Activated naive CD4-positive, alpha-beta T cell treated with anti-CD3 and anti-CD28 coated beads, Interleukin-2, amount 10 ng/mL, durations not matched to agents 7 days and 5 days (primary cell): ENCODE measurements around the gene SUPT5H.
A peak's percentile ranks its signal among the peaks of the same experiment; 100 is the strongest.

Experiments
- CTCF ChIA-PET: fragments of 350-600 bp; sonication (Branson Sonifier 250); formaldehyde crosslinking; loops from one replicate; lab custom pipeline; 2021; ENCODE audit warnings: antibody characterized with exemption; lab: Charles Lee
- DNase-seq: peaks from one replicate; pipeline ENCODE4 v3.0.0-alpha.2; 2020
- H3K27ac Mint-ChIP-seq: one replicate; pipeline ENCODE4 v1.8.0; 2021; ENCODE audit warnings: mild to moderate bottlenecking, moderate library complexity, mixed read lengths
- H3K27me3 Mint-ChIP-seq: one replicate; pipeline ENCODE4 v1.8.0; 2021; ENCODE audit warnings: mild to moderate bottlenecking, mixed read lengths
- H3K36me3 Mint-ChIP-seq: one replicate; pipeline ENCODE4 v1.8.0; 2021; ENCODE audit warnings: mixed read lengths
- H3K4me1 Mint-ChIP-seq: one replicate; pipeline ENCODE4 v1.8.0; 2021; ENCODE audit warnings: mixed read lengths
- H3K4me3 Mint-ChIP-seq: one replicate; pipeline ENCODE4 v1.8.0; 2021; ENCODE audit warnings: mild to moderate bottlenecking, moderate library complexity, mixed read lengths
- H3K9me3 Mint-ChIP-seq: one replicate; pipeline ENCODE4 v1.8.0; 2021; ENCODE audit warnings: mixed read lengths

Gene SUPT5H

DNA sequence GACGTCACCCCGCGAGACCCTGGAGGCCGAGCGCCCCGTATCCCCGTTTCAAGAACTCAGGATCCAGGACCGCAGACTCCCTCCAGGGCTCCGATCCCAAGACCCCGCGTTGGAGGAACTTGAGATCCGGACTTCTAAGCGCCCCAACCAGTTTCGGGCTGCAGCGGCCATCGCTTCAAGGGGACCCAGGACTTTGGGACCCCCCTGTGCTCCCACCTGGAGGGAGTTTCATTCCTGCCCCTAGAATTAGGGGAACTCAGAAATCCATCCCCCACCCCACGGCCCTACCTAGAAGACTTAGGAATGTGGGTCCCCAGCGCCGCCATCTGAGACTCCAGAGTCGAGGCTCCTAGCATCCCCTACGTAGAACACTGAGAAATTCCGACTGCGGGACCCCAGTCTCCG, 32.5 kb upstream of the SUPT5H start:
- H3K4me3 Mint-ChIP-seq, result peak overlapping the region; percentile 90
- CTCF ChIA-PET, result interaction anchor here (1.5 to 2.3 kb wide), 4 partner anchors 11 to 288 kb away, joined by 3 to 96 read pairs (median 18); partner anchors contain the start of gene RPS16
- DNase-seq, result no peak
- peaks cover 37% of the 10 kb centered on the region for H3K4me1 Mint-ChIP-seq
- H3K9me3 Mint-ChIP-seq, result no peaks in the 10 kb centered on the region
- H3K36me3 Mint-ChIP-seq, result peaks cover 43% of the 10 kb centered on the region
- H3K27ac Mint-ChIP-seq, result peak overlapping the region; percentile 92
- H3K27me3 Mint-ChIP-seq, result peaks cover 4% of the 10 kb centered on the region

DNA sequence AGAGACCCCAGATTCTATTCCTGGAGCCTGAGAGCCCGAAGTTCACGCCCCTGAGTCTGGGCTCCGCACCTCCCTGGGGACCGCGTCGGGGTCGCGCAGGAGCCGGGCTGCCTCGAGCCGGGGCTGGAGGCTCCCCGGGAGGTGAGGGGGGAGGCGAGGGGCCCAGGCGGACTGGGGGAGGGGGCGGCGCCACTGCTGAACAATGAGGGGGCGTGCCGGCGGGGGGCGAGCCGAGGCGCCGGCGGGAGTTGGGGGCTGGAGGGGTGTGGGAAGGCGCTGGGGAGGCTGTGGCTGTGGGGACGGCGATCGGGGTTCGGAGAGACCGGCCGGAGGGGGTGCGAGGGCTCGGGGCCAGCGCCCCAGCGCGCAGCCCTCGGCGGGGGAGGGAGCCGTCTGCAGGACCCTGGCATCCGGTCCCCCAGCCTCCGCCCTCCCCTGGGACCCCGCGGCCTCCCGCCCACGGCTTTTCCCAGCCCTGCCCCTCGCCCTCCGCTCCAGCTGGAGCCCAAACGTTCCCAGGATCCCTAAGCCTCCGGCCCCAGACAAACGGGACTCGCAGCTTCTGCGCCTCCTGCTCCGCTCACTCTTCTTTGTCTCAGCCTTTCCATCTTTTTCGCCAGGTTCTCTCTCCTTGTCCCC, 32.0 kb upstream of the SUPT5H start:
- CTCF ChIA-PET, result interaction anchor here (1.5 to 2.2 kb wide), 2 partner anchors 15 to 19 kb away, joined by 4 to 10 read pairs; no protein-coding TSS in a partner anchor
- peaks cover 4% of the 10 kb centered on the region for H3K27me3 Mint-ChIP-seq
- peak overlapping the region; percentile 90 for H3K4me3 Mint-ChIP-seq
- H3K9me3 Mint-ChIP-seq, result no peaks in the 10 kb centered on the region
- peak; percentile 56 for DNase-seq
- peak overlapping the region; percentile 92 for H3K27ac Mint-ChIP-seq
- peaks cover 37% of the 10 kb centered on the region for H3K4me1 Mint-ChIP-seq
- peaks cover 41% of the 10 kb centered on the region for H3K36me3 Mint-ChIP-seq

DNA sequence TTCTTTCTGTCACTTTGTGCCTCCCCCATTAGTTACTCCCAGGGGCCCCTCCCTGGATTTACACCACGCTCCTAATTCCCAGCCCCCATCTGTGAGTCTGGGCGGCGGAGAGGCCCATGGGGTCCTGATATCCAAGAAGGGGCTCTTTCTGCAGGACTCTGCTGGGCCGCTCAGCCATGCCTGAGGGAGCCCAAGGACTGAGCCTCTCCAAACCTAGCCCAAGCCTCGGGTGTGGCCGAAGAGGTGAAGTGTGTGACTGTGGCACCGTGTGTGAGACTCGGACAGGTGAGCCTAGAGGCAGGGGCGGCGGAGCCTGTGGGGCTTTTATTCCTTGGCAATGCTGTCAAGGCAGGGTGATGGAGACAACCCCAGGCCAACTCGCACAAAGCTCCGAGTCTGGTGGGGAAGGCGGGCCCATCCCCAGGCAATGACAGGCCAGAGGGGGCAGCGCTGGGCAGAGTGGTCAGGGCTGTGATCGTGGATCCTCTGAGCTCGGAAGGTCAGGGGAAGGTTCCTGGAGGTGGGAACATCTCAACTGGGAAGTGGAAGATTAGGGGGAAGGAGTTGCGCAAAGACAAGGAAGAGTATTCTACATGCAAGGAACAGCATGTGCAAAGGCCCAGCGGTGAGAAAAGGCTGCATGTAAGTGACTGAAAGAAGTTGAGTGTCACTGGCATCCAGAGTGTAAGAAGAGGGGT, 31.3 kb upstream of the SUPT5H start:
- CTCF ChIA-PET, result interaction anchor here (1.2 to 2.2 kb wide), 3 partner anchors 16 to 21 kb away, joined by 3 to 10 read pairs (median 4); no protein-coding TSS in a partner anchor
- H3K27me3 Mint-ChIP-seq, result peaks cover 4% of the 10 kb centered on the region
- H3K27ac Mint-ChIP-seq, result peak overlapping the region; percentile 70
- H3K36me3 Mint-ChIP-seq, result peaks cover 39% of the 10 kb centered on the region
- no peak for DNase-seq
- peak overlapping the region; percentile 90 for H3K4me3 Mint-ChIP-seq
- H3K4me1 Mint-ChIP-seq, result peaks cover 37% of the 10 kb centered on the region
- no peaks in the 10 kb centered on the region for H3K9me3 Mint-ChIP-seq

DNA sequence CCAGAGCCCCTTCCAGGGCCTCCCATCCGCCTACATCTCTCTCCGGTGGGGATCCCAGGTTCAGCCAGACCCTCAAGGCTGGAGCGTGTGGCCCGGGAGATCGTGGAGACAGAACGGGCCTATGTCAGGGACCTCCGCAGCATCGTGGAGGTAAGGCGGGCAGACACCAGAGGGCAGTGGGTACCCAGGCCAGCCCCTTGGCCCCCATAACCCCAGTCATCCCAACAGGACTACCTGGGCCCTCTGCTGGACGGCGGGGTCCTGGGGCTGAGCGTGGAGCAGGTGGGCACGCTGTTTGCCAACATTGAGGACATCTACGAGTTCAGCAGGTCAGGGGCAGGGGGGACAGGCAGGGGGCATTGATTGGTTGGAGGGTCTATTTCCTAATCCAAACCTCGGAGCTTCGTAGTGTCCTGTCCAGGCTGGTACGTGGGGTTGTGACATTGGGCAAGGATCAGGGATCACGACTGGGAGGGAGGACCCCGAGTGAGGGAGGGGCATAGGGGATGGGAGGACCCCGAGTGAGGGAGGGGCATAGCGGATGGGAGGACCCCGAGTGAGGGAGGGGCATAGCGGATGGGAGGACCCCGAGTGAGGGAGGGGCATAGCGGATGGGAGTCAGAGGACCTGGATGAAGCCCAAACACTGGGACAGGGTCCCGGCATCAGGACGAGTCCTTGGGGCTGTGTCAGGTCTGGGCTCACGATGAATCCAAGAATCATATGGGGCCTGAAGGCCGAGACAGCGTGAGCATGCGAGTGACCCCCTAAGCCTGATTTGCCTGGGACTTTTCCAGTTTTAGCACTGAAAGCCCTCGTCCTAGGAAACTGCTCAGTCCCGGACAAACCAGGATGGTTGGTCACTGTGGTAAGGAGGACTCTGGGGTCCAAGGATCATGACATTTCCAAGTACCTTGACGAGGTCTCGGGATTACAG, 30.0 kb upstream of the SUPT5H start:
- H3K4me3 Mint-ChIP-seq, result no peak overlapping the region
- peaks cover 37% of the 10 kb centered on the region for H3K36me3 Mint-ChIP-seq
- no peak for DNase-seq
- CTCF ChIA-PET, result interaction anchor here (1.1 to 2.2 kb wide), 3 partner anchors 17 to 20 kb away, joined by 3 to 10 read pairs (median 3); no protein-coding TSS in a partner anchor
- H3K27ac Mint-ChIP-seq, result no peak overlapping the region
- peaks cover 33% of the 10 kb centered on the region for H3K4me1 Mint-ChIP-seq
- H3K9me3 Mint-ChIP-seq, result no peaks in the 10 kb centered on the region
- H3K27me3 Mint-ChIP-seq, result peaks cover 4% of the 10 kb centered on the region

DNA sequence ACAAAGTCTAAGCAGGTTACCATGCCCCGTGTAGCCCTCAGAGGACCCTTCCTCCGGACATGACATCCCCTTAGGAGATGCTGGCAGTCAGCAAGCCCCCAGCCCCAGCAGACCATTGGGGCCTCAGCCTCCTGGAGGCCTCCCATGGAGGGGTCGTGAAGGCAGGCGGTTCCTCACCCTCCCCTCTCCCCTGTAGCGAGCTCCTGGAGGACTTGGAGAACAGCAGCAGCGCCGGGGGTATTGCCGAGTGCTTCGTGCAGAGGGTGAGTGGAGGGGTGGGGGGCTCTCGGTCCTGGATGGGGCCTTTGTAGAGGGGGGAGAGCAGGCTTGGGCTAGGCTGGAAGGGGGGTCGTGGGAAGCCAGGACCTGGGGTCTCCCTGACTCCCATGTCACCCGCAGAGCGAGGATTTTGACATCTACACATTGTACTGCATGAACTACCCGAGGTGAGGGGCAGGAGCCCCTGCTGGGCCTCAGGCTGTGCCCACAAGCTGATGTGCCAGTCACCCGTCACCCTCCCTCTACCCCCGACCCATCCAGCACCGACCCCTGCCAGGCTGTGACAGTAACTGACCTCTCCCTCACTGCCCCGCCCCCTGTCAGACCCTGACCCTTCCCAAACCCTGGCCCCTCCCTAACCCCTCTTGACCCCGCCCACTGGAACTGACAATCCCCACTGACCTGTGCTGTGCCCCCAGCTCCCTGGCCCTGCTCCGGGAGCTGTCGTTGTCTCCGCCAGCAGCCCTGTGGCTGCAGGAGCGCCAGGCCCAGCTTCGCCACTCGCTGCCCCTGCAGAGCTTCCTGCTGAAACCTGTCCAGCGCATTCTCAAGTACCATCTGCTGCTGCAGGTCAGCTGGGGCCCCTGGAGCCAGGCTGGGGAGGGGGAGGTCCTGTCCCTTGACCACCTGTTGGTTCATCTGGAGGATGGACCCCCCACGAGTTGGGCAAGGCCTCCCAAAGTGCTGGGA, 28.9 kb upstream of the SUPT5H start:
- CTCF ChIA-PET, result interaction anchor here (1.1 kb wide), 1 partner anchor 18 kb away, joined by 3 read pairs; no protein-coding TSS in a partner anchor
- peaks cover 23% of the 10 kb centered on the region for H3K4me1 Mint-ChIP-seq
- peaks cover 29% of the 10 kb centered on the region for H3K36me3 Mint-ChIP-seq
- H3K4me3 Mint-ChIP-seq, result no peak overlapping the region
- H3K9me3 Mint-ChIP-seq, result no peaks in the 10 kb centered on the region
- peaks cover 4% of the 10 kb centered on the region for H3K27me3 Mint-ChIP-seq
- peak overlapping the region; percentile 33 for H3K27ac Mint-ChIP-seq
- no peak for DNase-seq

DNA sequence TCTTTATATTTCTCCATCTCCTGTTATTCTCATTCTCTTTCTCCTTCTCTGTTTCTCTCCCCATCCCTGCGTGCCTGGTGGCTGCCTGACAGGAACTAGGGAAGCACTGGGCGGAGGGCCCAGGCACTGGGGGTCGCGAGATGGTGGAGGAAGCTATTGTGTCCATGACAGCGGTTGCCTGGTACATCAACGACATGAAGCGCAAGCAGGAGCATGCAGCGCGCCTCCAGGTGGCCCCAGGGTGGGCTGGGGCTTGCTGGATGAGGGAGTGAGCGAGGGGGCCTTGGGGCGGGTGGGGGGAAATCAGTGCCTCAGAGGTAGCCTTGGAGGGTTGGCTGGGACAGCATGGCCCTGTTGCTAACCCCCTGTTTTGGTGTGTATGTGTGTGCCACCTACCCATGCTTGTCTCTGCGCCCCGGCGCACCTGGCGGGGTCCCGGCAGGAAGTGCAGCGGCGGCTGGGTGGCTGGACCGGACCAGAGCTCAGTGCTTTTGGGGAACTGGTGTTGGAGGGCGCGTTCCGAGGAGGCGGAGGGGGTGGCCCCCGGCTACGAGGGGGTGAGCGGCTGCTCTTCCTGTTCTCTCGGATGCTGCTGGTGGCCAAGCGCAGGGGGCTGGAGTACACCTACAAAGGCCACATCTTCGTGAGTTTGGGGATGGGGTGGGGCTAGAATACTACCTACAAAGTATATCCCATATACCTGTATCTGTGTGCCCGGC, 27.8 kb upstream of the SUPT5H start:
- Mint-ChIP-seq H3K9me3 (no peaks in the 10 kb centered on the region), H3K27me3 (no peaks in the 10 kb centered on the region), H3K27ac (peak overlapping the region; percentile 49), H3K4me3 (no peak overlapping the region), H3K36me3 (peaks cover 27% of the 10 kb centered on the region), H3K4me1 (peaks cover 14% of the 10 kb centered on the region)
- no peak for DNase-seq
- CTCF ChIA-PET, result interaction anchor here (1.1 kb wide), 1 partner anchor 23 kb away, joined by 4 read pairs; no protein-coding TSS in a partner anchor

DNA sequence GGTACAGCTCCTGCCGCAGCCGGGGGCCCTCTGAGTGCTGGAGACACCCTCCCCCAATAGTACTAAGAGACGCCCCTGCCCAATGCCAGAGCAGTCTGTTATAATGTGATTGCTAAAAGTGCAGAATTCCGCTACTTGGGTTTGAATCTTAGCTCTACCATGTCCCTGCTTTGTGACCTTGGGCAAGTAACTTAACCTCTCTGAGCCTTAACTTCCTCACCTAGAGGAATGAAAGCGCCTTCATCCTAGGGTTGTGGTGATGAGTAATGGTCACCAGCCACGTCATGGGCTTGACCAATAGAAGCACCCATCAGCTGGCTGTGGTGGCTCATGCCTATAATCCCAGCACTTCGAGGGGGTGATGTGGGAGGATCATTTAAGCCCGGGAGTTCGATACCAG, 26.4 kb upstream of the SUPT5H start:
- no peak for DNase-seq
- CTCF ChIA-PET, result no interaction called here
- Mint-ChIP-seq H3K4me1 (peaks cover 10% of the 10 kb centered on the region), H3K27me3 (no peaks in the 10 kb centered on the region), H3K27ac (no peak overlapping the region), H3K4me3 (no peak overlapping the region), H3K36me3 (peaks cover 30% of the 10 kb centered on the region), H3K9me3 (no peaks in the 10 kb centered on the region)

DNA sequence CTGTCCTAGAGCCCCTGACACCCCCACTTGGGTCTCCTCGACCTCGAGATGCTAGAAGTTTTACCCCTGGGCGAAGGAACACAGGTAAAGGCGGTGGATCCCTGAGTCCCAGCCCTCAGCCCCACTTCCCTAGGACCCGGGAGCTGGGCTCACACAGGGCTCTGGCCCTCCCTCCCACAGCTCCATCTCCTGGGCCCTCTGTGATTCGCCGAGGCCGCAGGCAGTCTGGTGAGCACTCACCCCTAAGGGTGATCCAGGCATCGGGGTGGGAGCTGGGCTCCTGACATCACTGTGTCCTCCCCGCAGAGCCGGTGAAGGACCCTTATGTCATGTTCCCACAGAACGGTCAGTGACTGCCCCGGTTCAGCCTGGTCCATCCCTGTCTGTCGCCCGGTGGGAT, 24.6 kb upstream of the SUPT5H start:
- CTCF ChIA-PET, result no interaction called here
- Mint-ChIP-seq H3K9me3 (no peaks in the 10 kb centered on the region), H3K36me3 (peaks cover 28% of the 10 kb centered on the region)

DNA sequence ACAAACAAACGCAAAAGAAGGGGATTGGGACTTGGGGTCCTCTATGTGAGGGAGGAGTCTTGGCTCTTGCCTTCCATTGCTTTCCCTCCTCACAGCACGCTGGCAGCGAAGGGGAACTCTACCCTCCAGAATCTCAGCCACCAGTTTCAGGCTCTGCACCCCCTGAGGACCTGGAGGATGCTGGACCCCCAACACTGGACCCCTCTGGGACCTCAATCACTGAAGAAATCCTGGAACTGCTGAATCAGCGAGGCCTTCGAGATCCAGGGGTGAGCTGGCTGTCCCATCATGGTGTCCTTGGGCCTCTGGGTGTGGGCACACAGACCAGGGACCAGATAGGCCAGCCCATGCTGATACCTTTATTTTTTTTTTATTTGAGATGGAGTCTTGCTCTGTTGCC, 23.4 kb upstream of the SUPT5H start:
- Mint-ChIP-seq H3K36me3 (peaks cover 28% of the 10 kb centered on the region), H3K27ac (no peak overlapping the region), H3K27me3 (no peaks in the 10 kb centered on the region), H3K4me3 (no peak overlapping the region), H3K9me3 (no peaks in the 10 kb centered on the region), H3K4me1 (no peaks in the 10 kb centered on the region)
- CTCF ChIA-PET, result interaction anchor here (1.4 kb wide), 1 partner anchor 10 kb away, joined by 5 read pairs; no protein-coding TSS in a partner anchor
- DNase-seq, result no peak

More for the DNA sequence above, 24.6 kb upstream of the SUPT5H start:
- DNase-seq, result no peak
- H3K4me3 Mint-ChIP-seq, result no peak overlapping the region
- no peaks in the 10 kb centered on the region for H3K4me1 Mint-ChIP-seq
- no peaks in the 10 kb centered on the region for H3K27me3 Mint-ChIP-seq
- no peak overlapping the region for H3K27ac Mint-ChIP-seq

DNA sequence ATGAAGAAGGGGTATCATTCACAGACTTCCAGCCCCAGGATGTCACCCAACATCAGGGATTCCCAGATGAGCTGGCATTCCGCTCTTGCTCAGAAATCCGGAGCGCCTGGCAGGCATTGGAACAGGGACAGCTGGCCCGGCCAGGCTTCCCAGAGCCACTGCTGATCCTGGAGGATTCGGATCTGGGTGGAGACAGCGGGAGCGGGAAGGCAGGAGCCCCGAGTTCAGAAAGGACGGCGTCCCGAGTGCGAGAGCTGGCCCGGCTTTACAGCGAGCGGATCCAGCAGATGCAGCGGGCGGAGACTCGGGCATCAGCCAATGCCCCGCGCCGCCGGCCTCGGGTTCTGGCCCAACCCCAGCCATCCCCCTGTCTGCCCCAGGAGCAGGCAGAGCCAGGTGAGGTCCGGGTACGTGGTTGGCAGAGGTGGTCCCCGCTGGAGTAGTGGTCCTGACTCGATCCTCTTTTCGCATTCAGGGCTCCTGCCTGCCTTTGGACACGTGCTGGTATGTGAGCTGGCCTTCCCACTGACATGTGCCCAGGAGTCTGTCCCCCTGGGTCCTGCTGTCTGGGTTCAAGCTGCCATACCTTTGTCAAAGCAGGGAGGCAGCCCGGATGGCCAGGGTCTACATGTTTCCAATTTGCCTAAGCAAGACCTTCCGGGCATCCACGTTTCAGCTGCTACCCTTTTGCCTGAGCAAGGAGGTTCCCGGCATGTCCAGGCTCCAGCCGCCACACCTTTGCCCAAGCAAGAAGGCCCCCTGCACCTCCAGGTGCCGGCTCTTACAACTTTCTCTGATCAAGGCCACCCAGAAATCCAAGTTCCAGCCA, 21.9 kb upstream of the SUPT5H start:
- Mint-ChIP-seq H3K9me3 (no peaks in the 10 kb centered on the region), H3K4me1 (no peaks in the 10 kb centered on the region), H3K4me3 (no peak overlapping the region), H3K27ac (no peak overlapping the region), H3K36me3 (peaks cover 20% of the 10 kb centered on the region), H3K27me3 (no peaks in the 10 kb centered on the region)
- CTCF ChIA-PET, result interaction anchor here (1.9 kb wide), 1 partner anchor 12 kb away, joined by 4 read pairs; the partner anchor contains the start of gene RPS16
- no peak for DNase-seq

DNA sequence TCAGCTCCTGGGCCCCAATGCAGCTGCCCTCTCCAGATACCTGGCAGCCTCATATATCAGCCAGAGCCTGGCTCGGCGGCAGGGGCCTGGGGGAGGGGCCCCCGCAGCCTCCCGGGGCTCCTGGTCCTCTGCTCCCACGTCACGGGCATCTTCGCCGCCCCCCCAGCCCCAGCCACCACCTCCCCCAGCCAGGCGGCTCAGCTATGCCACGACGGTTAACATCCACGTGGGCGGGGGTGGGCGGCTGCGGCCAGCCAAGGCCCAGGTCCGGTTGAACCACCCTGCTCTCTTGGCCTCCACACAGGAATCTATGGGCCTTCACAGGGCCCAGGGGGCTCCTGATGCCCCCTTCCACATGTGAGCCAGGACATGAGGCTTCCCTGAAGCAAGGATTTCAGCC, 20.4 kb upstream of the SUPT5H start:
- no peak overlapping the region for H3K27ac Mint-ChIP-seq
- peaks cover 13% of the 10 kb centered on the region for H3K36me3 Mint-ChIP-seq
- no peak overlapping the region for H3K4me3 Mint-ChIP-seq
- DNase-seq, result no peak
- H3K27me3 Mint-ChIP-seq, result no peaks in the 10 kb centered on the region
- no peaks in the 10 kb centered on the region for H3K9me3 Mint-ChIP-seq
- CTCF ChIA-PET, result interaction anchor here (1.9 kb wide), 1 partner anchor 10 kb away, joined by 4 read pairs; the partner anchor contains the start of gene RPS16
- no peaks in the 10 kb centered on the region for H3K4me1 Mint-ChIP-seq

DNA sequence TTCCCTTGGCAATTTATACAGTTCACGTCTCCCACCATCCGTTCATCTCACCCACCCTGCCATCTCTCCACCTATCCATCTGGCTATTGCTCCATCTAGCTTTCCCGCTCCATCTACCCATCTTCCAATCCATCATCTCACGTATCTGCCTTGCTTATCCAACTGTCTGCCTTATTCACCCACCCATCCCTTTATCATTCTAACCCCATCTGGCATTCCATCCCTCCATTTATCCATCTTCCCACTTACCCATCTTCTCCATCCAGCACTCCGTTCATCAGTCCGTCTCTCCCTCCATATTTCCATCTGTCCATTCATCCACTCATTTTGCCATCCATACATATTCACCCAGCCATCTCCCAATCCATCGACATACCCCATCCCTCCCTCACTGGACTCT, 19.6 kb upstream of the SUPT5H start:
- H3K27ac Mint-ChIP-seq, result no peak overlapping the region
- no peak overlapping the region for H3K4me3 Mint-ChIP-seq
- H3K27me3 Mint-ChIP-seq, result no peaks in the 10 kb centered on the region
- no peaks in the 10 kb centered on the region for H3K9me3 Mint-ChIP-seq
- H3K36me3 Mint-ChIP-seq, result peaks cover 14% of the 10 kb centered on the region
- CTCF ChIA-PET, result no interaction called here
- peaks cover 5% of the 10 kb centered on the region for H3K4me1 Mint-ChIP-seq
- no peak for DNase-seq
